Measurements from ENCODE around the gene NPLOC4. TPM values are rescaled to one million over a fixed set of nuclear protein-coding genes. Genes with fewer than 3 reads are reported as not detected.

The NPLOC4 gene
- total and polyA plus RNA-seq, 9 of the 15 experiments (the other 6 are each of a cell fraction or from before 2014, with no cell fraction given) = 1.5 to 116 (median 64.5) TPM

GRCh38 chr17:81518113-81518784, 118.7 kb downstream of the NPLOC4 start:
- Histone ChIP-seq H3K9ac (ENCODE audit: insufficient read depth in 1 of 2, low read depth in 2 of 2, low read length in 2 of 2) (peak overlapping the region; percentile 74 to 89; a peak in 3 of 4 replicates), H3K9me1 (ENCODE audit: control insufficient read depth, insufficient read depth, low read length) (no peaks in the 10 kb centered on the region), H4K20me1 (replicated peaks; ENCODE audit: control insufficient read depth, insufficient read depth, low read length) (no peaks in the 10 kb centered on the region), H3K79me2 (ENCODE audit: control insufficient read depth, insufficient read depth, low read length) (no peaks in the 10 kb centered on the region), H3K36me3 (ENCODE audit: control insufficient read depth, insufficient read depth, low read length) (no peaks in the 10 kb centered on the region), H3K4me3 (no peak overlapping the region), H3K9me3 (replicated peaks; ENCODE audit: control insufficient read depth, insufficient read depth, low read depth, low read length) (no peaks in the 10 kb centered on the region), H3K4me1 (replicated peaks in 1 of 2; ENCODE audit: control insufficient read depth in 2 of 2, insufficient read depth in 2 of 2, low read length in 2 of 2) (peaks cover 9 to 71% of the 10 kb centered on the region in 2 experiments; a peak in 4 of 5 replicates), H3K27ac (ENCODE audit: extremely low read depth, low read depth, low read length) (no peak overlapping the region), H3K27me3 (ENCODE audit: control insufficient read depth in 2 of 2, insufficient read depth in 2 of 2, low read length in 2 of 2) (no peaks in the 10 kb centered on the region), H3K4me2 (ENCODE audit: insufficient read depth, low read length) (peak overlapping the region; percentile 74; the same call in 1 of the 2 replicates), H2AFZ (ENCODE audit: low read depth, low read length) (peak overlapping the region; percentile 88)
- DNase-seq (ENCODE audit: extremely low read depth in 1 of 4, low spot score in 3 of 4) (no peak), FAIRE-seq (no peak), ATAC-seq (peak; percentile 2; the same call in 2 of the 3 replicates)
- WGBS (ENCODE audit: insufficient coverage, low coverage, missing lambda C conversion rate) = 63% methylated on average over 22 of the region's 24 CpGs
- POLR2A ChIA-PET = interaction anchor here (0.6 to 2.3 kb wide), 11 partner anchors 8 to 1129 kb away, joined by 3 to 12 read pairs (median 3); partner anchors contain the start of gene FAAP100
- CTCF ChIA-PET (ENCODE audit: low intra/inter-chr PET ratio) = no interaction called here
- intact Hi-C loops (cut with micrococcal nuclease) (no loop called here), in situ Hi-C loops (cut with MboI) (no loop called here)
- no TSS peak for BruUV-seq (replicated peaks)
- no peak for TF ChIP-seq HNRNPH1 (optimal IDR thresholded peaks at IDR 0.05; ENCODE audit: low read depth, low read length)
- TF ChIP-seq ELF1 (tag; IDR thresholded peaks at IDR 0.05) = no peak
- no peak for TF ChIP-seq NR2C2 (CRISPR knock-in tag; IDR thresholded peaks at IDR 0.05)
- no peak for TF ChIP-seq NR2C2 (tag; IDR thresholded peaks at IDR 0.05)
- TF ChIP-seq ZNF134 (CRISPR knock-in tag; conservative IDR thresholded peaks at IDR 0.05) = no peak
- no peak for TF ChIP-seq MTA1 (IDR thresholded peaks at IDR 0.05; ENCODE audit: borderline replicate concordance)
- TF ChIP-seq RBM17 (IDR thresholded peaks at IDR 0.05; ENCODE audit: borderline replicate concordance, low read depth, low read length) = no peak
- no peak for TF ChIP-seq HMGN3 (IDR thresholded peaks at IDR 0.05; ENCODE audit: borderline replicate concordance, extremely low read depth, insufficient read length, low read depth, low read length)
- 0 out of 2 replicates have a peak, but pooled peaks have one; percentile 20 for TF ChIP-seq KAT7 (CRISPR knock-in tag; IDR thresholded peaks at IDR 0.05; ENCODE audit: borderline replicate concordance)
- no peak for TF ChIP-seq ATF6 (CRISPR knock-in tag; IDR thresholded peaks at IDR 0.05)
- no peak for TF ChIP-seq CUX1 (CRISPR knock-in tag; IDR thresholded peaks at IDR 0.05)
- no peak for TF ChIP-seq ETV1 (tag; conservative IDR thresholded peaks at IDR 0.05; ENCODE audit: low read depth)
- peak; percentile 75 for TF ChIP-seq ZNF263 (CRISPR knock-in tag; IDR thresholded peaks at IDR 0.05; ENCODE audit: borderline replicate concordance)

Data from K562 (cell line).